OCI-LY7 (cell line): ENCODE measurements around the gene ABCD1. TPM values are rescaled to one million over a fixed set of nuclear protein-coding genes. Genes with fewer than 3 reads are reported as not detected.
"Not testable (repeated sequence)": the region's sequence is repeated elsewhere in the genome, so short reads cannot be mapped to it uniquely, and the experiment has no call there.

Source experiments
- Bru-seq: library from RNA; stranded (reverse); fragments of 400-500 nt; gene quantifications from one replicate; lab custom pipeline; 2021; lab: Mats Ljungman, UMichigan
- BruChase-seq, 2 experiments: library from RNA; stranded (reverse); fragments of 400-500 nt; gene quantifications; one replicate each; lab custom pipeline; 2021; lab: Mats Ljungman, UMichigan
- BruUV-seq: library from RNA; stranded (reverse); fragments of 400-500 nt; replicated peaks from 2 replicates; lab custom pipeline; 2021; lab: Mats Ljungman, UMichigan
- CTCF ChIA-PET: fragments of 300-600 bp; sonication (Branson Sonifier 250); formaldehyde crosslinking; loops from one replicate; lab custom pipeline; 2022; ENCODE audit warnings: antibody characterized with exemption; ENCODE audit not compliant: unreplicated experiment; lab: Charles Lee
- POLR2A ChIA-PET: fragments of 300-600 bp; sonication (Branson Sonifier 250); formaldehyde crosslinking; loops from one replicate; lab custom pipeline; 2022; ENCODE audit warnings: antibody characterized with exemption; lab: Charles Lee
- DNase-seq: peaks from one replicate; pipeline ENCODE4 v3.0.0-alpha.2; 2015; ENCODE audit warnings: low spot score
- H2AFZ ChIP-seq: fragments of 200-600 bp; sonication (generic), shearing (Covaris generic); 2 replicates; pipeline ENCODE4 v1.6.1; 2014; ENCODE audit warnings: mild to moderate bottlenecking, antibody characterized with exemption, low read length, moderate library complexity
- H3K27ac ChIP-seq: fragments of 200-600 bp; sonication (generic); 2 replicates; pipeline ENCODE4 v1.5.1; 2014; ENCODE audit warnings: mixed run types, low read depth, mild to moderate bottlenecking, moderate library complexity, low read length, inconsistent platforms; ENCODE audit not compliant: poor library complexity, severe bottlenecking
- H3K36me3 ChIP-seq: fragments of 200-600 bp; sonication (generic); 2 replicates; pipeline ENCODE4 v1.6.1; 2014; ENCODE audit warnings: mild to moderate bottlenecking, antibody characterized with exemption, low read length, moderate library complexity, mixed read lengths; ENCODE audit not compliant: insufficient read depth
- H3K4me1 ChIP-seq: fragments of 200-600 bp; sonication (generic); 2 replicates; pipeline ENCODE4 v1.5.1; 2014; ENCODE audit warnings: mild to moderate bottlenecking, low read length; ENCODE audit not compliant: insufficient read depth, poor library complexity, severe bottlenecking
- H3K4me2 ChIP-seq: fragments of 200-600 bp; sonication (generic); 2 replicates; pipeline ENCODE4 v1.6.1; 2014; ENCODE audit warnings: mild to moderate bottlenecking, low read length
- H3K4me3 ChIP-seq: fragments of 200-600 bp; sonication (generic); 2 replicates; pipeline ENCODE4 v1.5.1; 2014; ENCODE audit warnings: mild to moderate bottlenecking, low read depth, low read length; ENCODE audit not compliant: poor library complexity, severe bottlenecking
- H3K79me2 ChIP-seq: fragments of 200-600 bp; sonication (generic); 2 replicates; pipeline ENCODE4 v1.6.1; 2016; ENCODE audit warnings: low read depth, mild to moderate bottlenecking, low read length, moderate library complexity, mixed read lengths; ENCODE audit not compliant: insufficient read depth
- H3K9me2 ChIP-seq: fragments of 200-600 bp; sonication (generic); 2 replicates; pipeline ENCODE4 v1.6.1; 2016; ENCODE audit warnings: mild to moderate bottlenecking, low read length, mixed read lengths; ENCODE audit not compliant: insufficient read depth
- H3K9me3 ChIP-seq: fragments of 200-600 bp; sonication (generic); 2 replicates; pipeline ENCODE4 v1.6.1; 2014; ENCODE audit warnings: mild to moderate bottlenecking, mixed run types, low read length, mixed read lengths
- H4K20me1 ChIP-seq: fragments of 200-600 bp; sonication (generic); 2 replicates; pipeline ENCODE4 v1.6.1; 2014; ENCODE audit warnings: mild to moderate bottlenecking, antibody characterized with exemption, low read length, moderate library complexity, mixed read lengths; ENCODE audit not compliant: insufficient read depth
- CTCF ChIP-seq: fragments of 200-600 bp; sonication (generic); conservative IDR thresholded peaks from 2 replicates; pipeline ENCODE4 v1.5.1; 2014; ENCODE audit warnings: mild to moderate bottlenecking, antibody characterized with exemption, low read length, moderate library complexity, mixed read lengths
- EZH2phosphoT487 ChIP-seq: fragments of 200-600 bp; sonication (generic); IDR thresholded peaks from 2 replicates; pipeline ENCODE4 v1.6.1; 2018; ENCODE audit warnings: low read depth, borderline replicate concordance, mild to moderate bottlenecking, mixed run types, antibody characterized with exemption, low read length, moderate library complexity, mixed read lengths
- intact Hi-C: fragments of 100-400 bp; cut with micrococcal nuclease; formaldehyde crosslinking; loops from one replicate; pipeline ENCODE4 v1.10.0; 2022; ENCODE audit not compliant: unreplicated experiment
- long read RNA-seq: library from polyadenylated mRNA; stranded (forward); transcript quantifications from one replicate; pipeline ENCODE4 v2.0.0, GENCODE V29; 2022
- total RNA-seq, 2 experiments: library from RNA; depleted of rRNA in 1 of 2; stranded (reverse); fragments of >200 nt in 1 of 2; shearing (Covaris generic) in 1 of 2; gene quantifications; 2 replicates each; pipeline ENCODE4 v1.2.3, GENCODE V29; 2014 to 2022

Gene ABCD1
- 2.7 and 6.9 TPM in 2 replicates for total RNA-seq (2014; rRNA removed; shearing (Covaris generic))
- 8.8 TPM in 2 replicates for total RNA-seq (2022)
- percentile 37 among the genes with signal in this experiment for Bru-seq, nascent RNA
- percentile 41 among the genes with signal in this experiment for BruChase-seq, experiment 1, labeled RNA remaining after a 6-hour chase
- BruChase-seq, experiment 2, labeled RNA remaining after a 2-hour chase: percentile 44 among the genes with signal in this experiment
- long read RNA-seq, transcript ABCD1-201 (10 exons, 3,664 nt): major isoform, 5 of 8 reads
- long read RNA-seq, partial matches to known transcripts: 0 of 8 reads
- long read RNA-seq, other reads (novel, unspliced or antisense): 2 of 8 reads

GRCh38 chrX:153724252-153725038 is at the start of gene ABCD1, which contains the start of gene BCAP31:
Gene ABCD1 (plus strand): TSS chrX:153724856. CDS start chrX:153725267, 411 bp downstream.
Gene BCAP31 (minus strand): TSS chrX:153724387. CDS start chrX:153723244, 1,143 bp downstream.
- no peaks in the 10 kb centered on the region for H4K20me1 ChIP-seq
- H3K4me2 ChIP-seq: peak within 1 kb of the TSS; percentile 93
- no TSS peak for BruUV-seq
- no peak for TF ChIP-seq CTCF
- TF ChIP-seq EZH2phosphoT487: no peak
- H3K4me1 ChIP-seq: peaks cover 50% of the 10 kb centered on the region
- H3K36me3 ChIP-seq: peaks cover 29% of the 10 kb centered on the region
- intact Hi-C loops: no loop called here
- H3K27ac ChIP-seq: peak within 1 kb of the TSS; percentile 76
- no peaks in the 10 kb centered on the region for H3K9me2 ChIP-seq
- peak within 1 kb of the TSS; percentile 85 for H3K4me3 ChIP-seq
- 0 out of 2 replicates have a peak within 1 kb of the TSS, but pooled peaks have one; percentile 9 for H2AFZ ChIP-seq
- no peaks in the 10 kb centered on the region for H3K9me3 ChIP-seq
- peak; percentile 88 for DNase-seq
- ChIA-PET POLR2A (interaction anchor here (0.6 kb wide), 2 partner anchors 184 to 785 kb away, joined by 3 to 4 read pairs; no protein-coding TSS in a partner anchor), CTCF (interaction anchor here (0.5 kb wide), 1 partner anchor 17 kb away, joined by 4 read pairs; no protein-coding TSS in a partner anchor)
- peaks cover 22% of the 10 kb centered on the region; the same call in 1 of the 2 replicates for H3K79me2 ChIP-seq

GRCh38 chrX:153681175-153681574 is 43.5 kb upstream of the ABCD1 start:
- no peak for TF ChIP-seq CTCF
- TF ChIP-seq EZH2phosphoT487: no peak
- H3K9me2 ChIP-seq: no peaks in the 10 kb centered on the region
- ChIA-PET POLR2A (interaction anchor here (0.6 kb wide), 1 partner anchor 31 kb away, joined by 3 read pairs; no protein-coding TSS in a partner anchor), CTCF (no interaction called here)
- no peaks in the 10 kb centered on the region for H3K36me3 ChIP-seq
- no peaks in the 10 kb centered on the region for H3K9me3 ChIP-seq
- no peaks in the 10 kb centered on the region for H3K4me1 ChIP-seq
- BruUV-seq: no TSS peak
- H2AFZ ChIP-seq: no peak overlapping the region
- intact Hi-C loops: loop anchor here (10.0 kb wide), 1 partner anchor 84 kb away; the partner anchor contains the start of gene PLXNB3
- no peaks in the 10 kb centered on the region for H4K20me1 ChIP-seq
- no peak overlapping the region for H3K4me3 ChIP-seq
- no peak overlapping the region for H3K27ac ChIP-seq
- H3K79me2 ChIP-seq: no peaks in the 10 kb centered on the region
- no peak overlapping the region for H3K4me2 ChIP-seq
- DNase-seq: no peak

- CTCF ChIA-PET, DNase-seq, H3K4me3 ChIP-seq, H3K4me2 ChIP-seq, BruUV-seq, H3K27ac ChIP-seq, H3K79me2 ChIP-seq, H4K20me1 ChIP-seq, H3K4me1 ChIP-seq, H2AFZ ChIP-seq, H3K9me2 ChIP-seq, H3K36me3 ChIP-seq, H3K9me3 ChIP-seq: not testable (repeated sequence)
- intact Hi-C loops: loop anchor here (10.0 kb wide), 1 partner anchor 81 kb away; the partner anchor contains the start of gene PLXNB3
- POLR2A ChIA-PET: interaction anchor here (0.6 kb wide), 2 partner anchors 36 to 110 kb away, joined by 3 read pairs; no protein-coding TSS in a partner anchor
Observed at GRCh38 chrX:153683486-153683885, 41.2 kb upstream of the ABCD1 start.
